ENCODE data around the gene GIGYF2. TPM values are rescaled to one million over a fixed set of nuclear protein-coding genes. Genes with fewer than 3 reads are reported as not detected.

GIGYF2 gene
- polyA plus RNA-seq, 1 donor from 2014 or later, result 52.6 TPM

GRCh38 chr2:232795920-232796319 is 98.8 kb downstream of the GIGYF2 start:
- no peak overlapping the region for H3K9ac ChIP-seq (ENCODE audit: low read length)
- no peaks in the 10 kb centered on the region for H3K27me3 ChIP-seq (ENCODE audit: insufficient read depth, low read depth, low read length)
- H3K36me3 ChIP-seq (ENCODE audit: insufficient read depth, low read length), result peaks cover 26% of the 10 kb centered on the region
- no peaks in the 10 kb centered on the region for H4K20me1 ChIP-seq (ENCODE audit: insufficient read depth)
- no peak overlapping the region for H3K27ac ChIP-seq (ENCODE audit: low read length)
- H3K9me2 ChIP-seq (ENCODE audit: insufficient read depth, low read length), result no peaks in the 10 kb centered on the region
- TF ChIP-seq REST (IDR thresholded peaks at IDR 0.05; ENCODE audit: borderline replicate concordance) (no peak), RAD21 (conservative IDR thresholded peaks at IDR 0.05) (no peak), SMC3 (conservative IDR thresholded peaks at IDR 0.05; ENCODE audit: poor library complexity) (no peak), TAF1 (IDR thresholded peaks at IDR 0.05; ENCODE audit: low read depth) (no peak), EP300 (conservative IDR thresholded peaks at IDR 0.05; ENCODE audit: poor library complexity, severe bottlenecking) (no peak), EZH2 (IDR thresholded peaks at IDR 0.05; ENCODE audit: borderline replicate concordance, insufficient read depth, low read length, poor library complexity, severe bottlenecking) (no peak), MXI1 (conservative IDR thresholded peaks at IDR 0.05; ENCODE audit: poor library complexity, severe bottlenecking) (no peak), POLR2AphosphoS5 (IDR thresholded peaks at IDR 0.05) (no peak), CTCF (IDR thresholded peaks at IDR 0.05; ENCODE audit: poor library complexity, severe bottlenecking) (no peak)
- no peaks in the 10 kb centered on the region for H3F3A ChIP-seq (ENCODE audit: insufficient read depth, low read length, poor library complexity, severe bottlenecking)
- H3K4me2 ChIP-seq (ENCODE audit: low read length), result no peak overlapping the region
- no peaks in the 10 kb centered on the region for H3K9me3 ChIP-seq (ENCODE audit: low read length)
- no peak overlapping the region for H3K4me3 ChIP-seq (ENCODE audit: low read length)
- no peaks in the 10 kb centered on the region for H3K79me2 ChIP-seq (replicated peaks; ENCODE audit: insufficient read depth, low read length)
- H2AFZ ChIP-seq (ENCODE audit: low read depth, low read length), result no peak overlapping the region

GRCh38 chr2:232798187-232798586 is 101.1 kb downstream of the GIGYF2 start:
- H3K4me2 ChIP-seq (ENCODE audit: low read length), result no peak overlapping the region
- no peaks in the 10 kb centered on the region for H3F3A ChIP-seq (ENCODE audit: insufficient read depth, low read length, poor library complexity, severe bottlenecking)
- H3K9me3 ChIP-seq (ENCODE audit: low read length), result no peaks in the 10 kb centered on the region
- no peaks in the 10 kb centered on the region for H3K79me2 ChIP-seq (replicated peaks; ENCODE audit: insufficient read depth, low read length)
- TF ChIP-seq MXI1 (conservative IDR thresholded peaks at IDR 0.05; ENCODE audit: poor library complexity, severe bottlenecking), result no peak
- TF ChIP-seq CTCF (IDR thresholded peaks at IDR 0.05; ENCODE audit: poor library complexity, severe bottlenecking), result no peak
- no peak for TF ChIP-seq RAD21 (conservative IDR thresholded peaks at IDR 0.05)
- TF ChIP-seq EP300 (conservative IDR thresholded peaks at IDR 0.05; ENCODE audit: poor library complexity, severe bottlenecking), result no peak
- no peak for TF ChIP-seq EZH2 (IDR thresholded peaks at IDR 0.05; ENCODE audit: borderline replicate concordance, insufficient read depth, low read length, poor library complexity, severe bottlenecking)
- no peak for TF ChIP-seq POLR2AphosphoS5 (IDR thresholded peaks at IDR 0.05)
- no peak for TF ChIP-seq REST (IDR thresholded peaks at IDR 0.05; ENCODE audit: borderline replicate concordance)
- TF ChIP-seq TAF1 (IDR thresholded peaks at IDR 0.05; ENCODE audit: low read depth), result no peak
- TF ChIP-seq SMC3 (conservative IDR thresholded peaks at IDR 0.05; ENCODE audit: poor library complexity), result no peak
- no peaks in the 10 kb centered on the region for H3K9me2 ChIP-seq (ENCODE audit: insufficient read depth, low read length)
- no peaks in the 10 kb centered on the region for H4K20me1 ChIP-seq (ENCODE audit: insufficient read depth)
- H2AFZ ChIP-seq (ENCODE audit: low read depth, low read length), result no peak overlapping the region
- no peak overlapping the region for H3K27ac ChIP-seq (ENCODE audit: low read length)
- no peak overlapping the region for H3K9ac ChIP-seq (ENCODE audit: low read length)
- no peaks in the 10 kb centered on the region for H3K27me3 ChIP-seq (ENCODE audit: insufficient read depth, low read depth, low read length)
- H3K36me3 ChIP-seq (ENCODE audit: insufficient read depth, low read length), result peaks cover 13% of the 10 kb centered on the region
- no peak overlapping the region for H3K4me3 ChIP-seq (ENCODE audit: low read length)

Data from neural cell (in vitro differentiated cells).